ENCODE data around the gene TPCN2.

Gene TPCN2

GRCh38 chr11:69061713-69062053 lies 13.0 kb downstream of the TPCN2 start:
- no peak overlapping the region for H3K4me3 ChIP-seq (ENCODE audit: insufficient read depth, low read length, poor library complexity, severe bottlenecking)
- TF ChIP-seq, protein P1, sequence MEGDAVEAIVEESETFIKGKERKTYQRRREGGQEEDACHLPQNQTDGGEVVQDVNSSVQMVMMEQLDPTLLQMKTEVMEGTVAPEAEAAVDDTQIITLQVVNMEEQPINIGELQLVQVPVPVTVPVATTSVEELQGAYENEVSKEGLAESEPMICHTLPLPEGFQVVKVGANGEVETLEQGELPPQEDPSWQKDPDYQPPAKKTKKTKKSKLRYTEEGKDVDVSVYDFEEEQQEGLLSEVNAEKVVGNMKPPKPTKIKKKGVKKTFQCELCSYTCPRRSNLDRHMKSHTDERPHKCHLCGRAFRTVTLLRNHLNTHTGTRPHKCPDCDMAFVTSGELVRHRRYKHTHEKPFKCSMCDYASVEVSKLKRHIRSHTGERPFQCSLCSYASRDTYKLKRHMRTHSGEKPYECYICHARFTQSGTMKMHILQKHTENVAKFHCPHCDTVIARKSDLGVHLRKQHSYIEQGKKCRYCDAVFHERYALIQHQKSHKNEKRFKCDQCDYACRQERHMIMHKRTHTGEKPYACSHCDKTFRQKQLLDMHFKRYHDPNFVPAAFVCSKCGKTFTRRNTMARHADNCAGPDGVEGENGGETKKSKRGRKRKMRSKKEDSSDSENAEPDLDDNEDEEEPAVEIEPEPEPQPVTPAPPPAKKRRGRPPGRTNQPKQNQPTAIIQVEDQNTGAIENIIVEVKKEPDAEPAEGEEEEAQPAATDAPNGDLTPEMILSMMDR (IDR thresholded peaks at IDR 0.05; ENCODE audit: insufficient read depth, low read length, poor library complexity, severe bottlenecking): no peak
- no peak for TF ChIP-seq EZH2phosphoT487 (conservative IDR thresholded peaks at IDR 0.05; ENCODE audit: low read length)
- H3K27me3 ChIP-seq (ENCODE audit: low read length): no peaks in the 10 kb centered on the region
- H3K27ac ChIP-seq (ENCODE audit: low read depth, low read length): no peak overlapping the region
- no peak overlapping the region for H3K4me2 ChIP-seq (ENCODE audit: low read depth, low read length, poor library complexity, severe bottlenecking)
- H3K9me3 ChIP-seq (ENCODE audit: insufficient read depth, low read length): no peaks in the 10 kb centered on the region
- H3K79me2 ChIP-seq (ENCODE audit: insufficient read depth, low read length): peaks cover 4% of the 10 kb centered on the region; the same call in 1 of the 2 replicates
- no peaks in the 10 kb centered on the region for H3K9me2 ChIP-seq (replicated peaks; ENCODE audit: insufficient read depth, low read length)
- 0 out of 2 replicates have a peak, but pooled peaks cover under 1% of the 10 kb centered on the region for H3F3A ChIP-seq (ENCODE audit: insufficient read depth)
- H4K20me1 ChIP-seq (ENCODE audit: low read depth, low read length): no peaks in the 10 kb centered on the region
- H3K9ac ChIP-seq (ENCODE audit: low read length): no peak overlapping the region
- no peak overlapping the region for H2AFZ ChIP-seq (ENCODE audit: low read depth, low read length, severe bottlenecking)
- no peaks in the 10 kb centered on the region for H3K36me3 ChIP-seq (ENCODE audit: low read length)

DNA sequence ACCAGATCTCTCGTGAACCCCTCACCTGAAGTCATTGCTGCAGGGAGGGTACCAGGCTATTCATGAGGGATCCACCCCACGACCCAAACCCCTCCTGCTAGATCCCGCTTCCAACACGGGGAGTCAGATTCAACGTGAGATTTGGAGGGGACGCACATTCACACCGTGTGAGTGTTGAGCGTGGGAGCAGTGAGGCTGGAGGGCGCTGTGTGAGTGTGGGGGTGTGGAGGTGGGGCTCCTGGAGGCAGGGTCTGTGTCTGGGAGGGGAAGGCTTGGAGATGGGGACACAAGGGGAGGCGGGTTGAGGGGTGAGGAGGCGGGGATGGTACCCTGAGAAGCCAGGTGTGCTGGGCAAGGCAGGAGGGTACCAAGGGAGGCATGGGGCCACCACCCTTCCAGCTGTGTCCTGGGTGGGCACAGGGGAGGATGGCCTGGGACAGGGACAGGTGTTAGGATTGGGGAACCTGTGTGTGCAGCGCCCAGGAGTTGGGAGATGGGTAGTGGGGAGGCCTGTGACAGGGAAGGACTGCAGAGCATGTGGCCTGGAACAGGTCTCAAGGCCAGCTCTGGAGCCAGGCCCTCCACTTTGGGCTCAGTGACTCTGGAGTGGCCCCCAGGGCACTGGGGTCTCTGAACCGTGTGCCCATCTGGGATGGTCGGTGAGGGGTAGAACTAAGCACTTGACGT lies 13.6 kb downstream of the TPCN2 start:
- Histone ChIP-seq H3F3A (ENCODE audit: insufficient read depth) (no peaks in the 10 kb centered on the region), H3K79me2 (ENCODE audit: insufficient read depth, low read length) (no peaks in the 10 kb centered on the region), H2AFZ (ENCODE audit: low read depth, low read length, severe bottlenecking) (no peak overlapping the region), H3K9me2 (replicated peaks; ENCODE audit: insufficient read depth, low read length) (no peaks in the 10 kb centered on the region), H3K27ac (ENCODE audit: low read depth, low read length) (no peak overlapping the region), H3K4me3 (ENCODE audit: insufficient read depth, low read length, poor library complexity, severe bottlenecking) (no peak overlapping the region), H3K9me3 (ENCODE audit: insufficient read depth, low read length) (no peaks in the 10 kb centered on the region), H3K27me3 (ENCODE audit: low read length) (no peaks in the 10 kb centered on the region), H3K36me3 (ENCODE audit: low read length) (no peaks in the 10 kb centered on the region), H3K9ac (ENCODE audit: low read length) (no peak overlapping the region), H3K4me2 (ENCODE audit: low read depth, low read length, poor library complexity, severe bottlenecking) (no peak overlapping the region), H4K20me1 (ENCODE audit: low read depth, low read length) (no peaks in the 10 kb centered on the region)
- no peak for TF ChIP-seq EZH2phosphoT487 (conservative IDR thresholded peaks at IDR 0.05; ENCODE audit: low read length)
- TF ChIP-seq, protein P1 (IDR thresholded peaks at IDR 0.05; ENCODE audit: insufficient read depth, low read length, poor library complexity, severe bottlenecking): no peak

DNA sequence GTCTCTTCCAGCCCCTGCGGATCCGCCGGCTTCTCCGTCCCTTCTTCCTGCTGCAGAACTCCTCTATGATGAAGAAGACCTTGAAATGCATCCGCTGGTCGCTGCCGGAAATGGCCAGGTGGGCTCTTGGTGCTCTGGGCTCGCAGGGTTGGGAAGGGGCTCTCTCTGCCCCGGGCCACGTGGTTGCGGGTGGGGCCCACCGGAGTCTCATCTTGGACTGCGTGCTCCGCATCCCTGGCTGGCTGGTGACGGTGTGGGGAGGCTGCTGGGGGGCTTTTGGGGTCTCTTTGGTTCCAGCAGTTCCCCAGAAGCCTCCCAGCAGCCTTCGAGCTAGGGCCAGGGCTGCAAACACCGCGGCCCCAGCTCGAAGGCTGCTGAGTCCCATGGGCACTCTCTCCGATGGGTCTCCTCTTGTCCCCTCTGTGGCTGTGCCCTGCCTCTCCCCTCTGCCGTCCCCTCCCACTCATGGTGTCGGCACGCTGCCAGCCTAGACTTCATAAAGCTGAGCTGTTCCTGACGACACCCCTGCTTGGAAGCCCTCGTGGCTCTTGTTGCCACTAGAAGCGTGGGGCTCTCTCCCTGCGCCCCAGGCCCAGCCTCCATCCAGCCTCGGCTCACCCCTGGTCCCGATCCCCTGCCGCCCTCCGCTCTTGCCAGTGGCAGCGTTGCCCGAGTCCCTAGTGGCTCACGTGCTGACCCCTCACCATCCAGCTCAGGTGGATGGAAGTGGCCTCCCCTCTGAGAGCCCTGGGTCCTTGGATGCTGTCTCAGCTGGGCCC lies 14.3 kb downstream of the TPCN2 start:
- no peak for TF ChIP-seq EZH2phosphoT487 (conservative IDR thresholded peaks at IDR 0.05; ENCODE audit: low read length)
- TF ChIP-seq, protein P1 (IDR thresholded peaks at IDR 0.05; ENCODE audit: insufficient read depth, low read length, poor library complexity, severe bottlenecking): no peak
- Histone ChIP-seq H3K79me2 (ENCODE audit: insufficient read depth, low read length) (no peaks in the 10 kb centered on the region), H3K4me3 (ENCODE audit: insufficient read depth, low read length, poor library complexity, severe bottlenecking) (no peak overlapping the region), H3K36me3 (ENCODE audit: low read length) (no peaks in the 10 kb centered on the region), H3K9me3 (ENCODE audit: insufficient read depth, low read length) (no peaks in the 10 kb centered on the region), H4K20me1 (ENCODE audit: low read depth, low read length) (no peaks in the 10 kb centered on the region), H3K27me3 (ENCODE audit: low read length) (no peaks in the 10 kb centered on the region), H3K9ac (ENCODE audit: low read length) (no peak overlapping the region), H3F3A (ENCODE audit: insufficient read depth) (no peaks in the 10 kb centered on the region), H3K9me2 (replicated peaks; ENCODE audit: insufficient read depth, low read length) (no peaks in the 10 kb centered on the region), H3K27ac (ENCODE audit: low read depth, low read length) (no peak overlapping the region), H2AFZ (ENCODE audit: low read depth, low read length, severe bottlenecking) (no peak overlapping the region), H3K4me2 (ENCODE audit: low read depth, low read length, poor library complexity, severe bottlenecking) (no peak overlapping the region)

All from SU-DHL-6 (cell line).